NCI-H2196 (cell line): Measurements from ENCODE around the gene GARIN1A.

Experiments used
- DNase-seq: peaks from one replicate; lab custom pipeline; 2025; ENCODE audit not compliant: unreplicated experiment; lab: John Stamatoyannopoulos, UW

Gene GARIN1A

GRCh38 chr7:128714701-128715495 is 42.8 kb downstream of the GARIN1A start:
- DNase-seq, result no peak

GRCh38 chr7:128718967-128719642 is 47.0 kb downstream of the GARIN1A start:
- no peak for DNase-seq

- DNase-seq, result no peak
These were observed 49.3 kb downstream of the GARIN1A start for GRCh38 chr7:128721376-128721775.
